GM15510 (cell line): ENCODE data around the gene TRMT2A.

ENCODE experiments used
- POLR2A ChIP-seq: IDR thresholded peaks from 3 replicates; pipeline ENCODE4 v1.6.1; 2011; ENCODE audit warnings: borderline replicate concordance; ENCODE audit not compliant: insufficient read length; ENCODE audit errors: extremely low read depth

The TRMT2A gene

GRCh38 chr22:20084547-20085413 is 32.2 kb downstream of the TRMT2A start:
- TF ChIP-seq POLR2A, result no peak

GRCh38 chr22:20083891-20084546 is 33.0 kb downstream of the TRMT2A start:
- TF ChIP-seq POLR2A, result no peak

GRCh38 chr22:20083157-20083890 is 33.7 kb downstream of the TRMT2A start:
- no peak for TF ChIP-seq POLR2A

- no peak for TF ChIP-seq POLR2A
These were observed 36.0 kb downstream of the TRMT2A start for GRCh38 chr22:20080776-20081654.

GRCh38 chr22:20080445-20080775 is 36.6 kb downstream of the TRMT2A start:
- no peak for TF ChIP-seq POLR2A

GRCh38 chr22:20079745-20080444 is 37.1 kb downstream of the TRMT2A start, which contains the start of gene DGCR8:
Gene DGCR8, plus strand, starts transcription at chr22:20080241. Its CDS starts 5,723 bp downstream, at chr22:20085964.
- peak; percentile 73 for TF ChIP-seq POLR2A

GRCh38 chr22:20076627-20077172 is 40.3 kb downstream of the TRMT2A start:
- no peak for TF ChIP-seq POLR2A

GRCh38 chr22:20071524-20071972 is 45.5 kb downstream of the TRMT2A start:
- TF ChIP-seq POLR2A, result no peak

GRCh38 chr22:20069331-20070042 is 47.5 kb downstream of the TRMT2A start:
- TF ChIP-seq POLR2A, result no peak

- TF ChIP-seq POLR2A, result no peak
These were observed 48.4 kb downstream of the TRMT2A start for GRCh38 chr22:20068640-20069039.

- no peak for TF ChIP-seq POLR2A
These were observed 50.2 kb downstream of the TRMT2A start for GRCh38 chr22:20066617-20067383.

- no peak for TF ChIP-seq POLR2A
These were observed 51.0 kb downstream of the TRMT2A start for GRCh38 chr22:20065896-20066616.
